Activated gamma-delta T cell (primary cell): ENCODE results near the gene RPA3.

Source experiments
- DNase-seq: peaks from one replicate; lab custom pipeline; 2025; lab: John Stamatoyannopoulos, UW

RPA3 gene

GRCh38 chr7:7607010-7607409, 111.4 kb downstream of the RPA3 start:
- DNase-seq, result no peak

GRCh38 chr7:7596176-7596575, 122.2 kb downstream of the RPA3 start:
- no peak for DNase-seq

GRCh38 chr7:7595451-7595850, 123.0 kb downstream of the RPA3 start:
- no peak for DNase-seq
